HG02588 (cell line): Measurements from ENCODE around the gene HMGN1.

ENCODE experiments used
- ATAC-seq: cut with Tn5 transposase; IDR thresholded peaks from one replicate; pipeline ENCODE4 v1.9.1; 2021; ENCODE audit warnings: mild to moderate bottlenecking, moderate library complexity; ENCODE audit not compliant: unreplicated experiment

HMGN1 gene

GRCh38 chr21:39334611-39335010 lies 14.3 kb downstream of the HMGN1 start:
- no peak for ATAC-seq

DNA sequence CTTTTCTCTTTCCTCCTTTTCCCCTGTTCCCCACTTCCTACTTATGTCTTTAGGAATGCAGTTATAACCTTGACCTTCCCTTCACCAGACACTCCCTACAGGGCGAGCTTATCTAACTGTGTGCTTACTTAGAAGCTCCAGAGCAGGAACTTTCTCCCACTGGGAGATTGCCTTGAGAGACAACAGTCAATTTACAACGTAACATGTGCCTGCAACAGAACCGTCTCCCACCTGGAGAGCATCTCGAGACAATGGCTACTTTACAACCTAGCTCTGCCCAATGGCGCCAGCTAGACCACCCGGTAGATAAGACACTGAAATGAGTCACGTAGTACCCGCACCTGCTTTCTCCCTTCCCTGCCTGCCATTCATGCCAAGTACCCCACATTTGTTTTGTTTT lies 16.7 kb downstream of the HMGN1 start:
- ATAC-seq: no peak

DNA sequence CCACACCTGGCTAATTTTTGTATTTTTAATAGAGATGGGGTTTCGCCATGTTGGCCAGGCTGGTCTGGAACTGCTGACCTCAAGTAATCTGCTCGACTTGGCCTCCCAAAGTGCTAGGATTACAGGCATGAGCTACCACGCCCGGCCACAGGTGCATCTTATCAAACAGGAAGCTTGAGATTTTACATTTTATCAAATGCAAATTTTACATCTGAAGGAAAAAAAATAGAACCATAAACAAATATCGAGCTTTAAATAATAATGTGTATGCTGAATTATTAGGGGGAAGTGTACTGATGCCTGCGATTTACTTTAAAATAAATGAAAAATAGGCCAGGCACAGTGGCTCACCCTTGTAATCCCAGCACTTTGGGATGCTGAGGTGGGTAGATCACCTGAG lies 18.9 kb downstream of the HMGN1 start:
- ATAC-seq: no peak

GRCh38 chr21:39327727-39328126 lies 21.2 kb downstream of the HMGN1 start:
- ATAC-seq: no peak

- ATAC-seq: no peak
Measured at GRCh38 chr21:39326607-39327307, 22.1 kb downstream of the HMGN1 start.

DNA sequence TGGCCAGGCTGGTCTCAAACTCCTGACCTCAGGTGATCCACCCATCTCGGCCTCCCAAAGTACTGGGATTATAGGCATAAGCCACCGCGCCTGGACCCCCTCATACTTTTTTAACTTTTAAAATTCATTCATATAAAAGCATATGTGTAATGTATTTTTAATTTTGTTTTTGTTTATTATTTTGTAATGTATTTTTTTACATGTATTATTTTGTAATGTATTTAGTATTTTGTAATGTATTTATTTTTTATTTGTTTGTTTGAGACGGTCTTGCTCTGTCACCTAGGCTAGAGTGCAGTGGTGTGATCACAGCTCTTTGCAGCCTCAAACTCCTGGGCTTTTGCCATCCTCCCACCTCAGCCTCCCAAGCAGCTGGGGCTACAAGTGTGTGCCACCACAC lies 23.4 kb downstream of the HMGN1 start:
- no peak for ATAC-seq

DNA sequence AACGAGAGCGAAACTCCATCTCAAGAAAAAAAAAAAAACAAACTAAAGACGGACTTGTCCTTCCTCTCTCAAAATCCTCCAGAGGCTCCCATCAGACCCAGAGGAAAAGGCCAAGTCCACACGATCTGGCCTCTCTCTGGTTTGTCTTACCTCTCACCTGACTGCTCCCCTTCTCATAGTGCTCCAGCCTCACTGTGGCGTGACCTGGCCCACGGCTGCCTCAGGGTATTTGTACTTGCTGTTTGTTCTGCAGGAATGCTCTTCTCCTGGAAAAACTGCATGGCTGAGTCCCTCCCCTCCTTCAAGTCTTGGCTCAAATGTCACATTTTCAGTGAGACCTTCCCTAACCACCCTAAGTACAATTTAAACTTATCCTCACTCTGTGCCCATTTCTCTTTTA lies 27.5 kb downstream of the HMGN1 start:
- ATAC-seq: no peak

DNA sequence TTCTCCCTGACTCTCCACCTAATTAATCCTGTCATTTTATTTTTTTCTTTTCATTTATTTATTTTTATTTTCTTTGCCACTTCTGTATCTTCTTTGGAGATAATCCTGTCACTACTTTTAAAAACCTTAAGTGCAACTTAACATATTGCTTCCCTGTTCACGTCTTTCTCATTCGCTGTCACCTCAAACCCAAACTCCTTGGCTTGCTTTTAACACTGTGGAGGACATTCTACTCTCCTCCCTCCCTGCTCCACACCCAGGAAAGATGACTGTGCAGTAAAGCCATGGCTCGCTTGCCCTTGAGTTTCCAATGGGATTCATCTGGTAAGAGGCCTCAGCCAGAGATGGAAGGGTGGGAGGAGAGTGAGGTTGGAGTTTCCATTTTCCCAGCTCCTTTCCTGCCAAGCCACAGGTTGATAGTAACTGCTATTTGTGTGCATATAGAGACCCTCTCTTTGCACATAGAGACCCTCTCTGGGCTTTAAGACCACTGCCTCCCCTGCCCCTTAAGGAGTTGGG lies 29.0 kb downstream of the HMGN1 start:
- no peak for ATAC-seq

GRCh38 chr21:39319251-39319756 lies 29.6 kb downstream of the HMGN1 start:
- no peak for ATAC-seq

- ATAC-seq: no peak
Measured at GRCh38 chr21:39318091-39318959, 30.6 kb downstream of the HMGN1 start.

DNA sequence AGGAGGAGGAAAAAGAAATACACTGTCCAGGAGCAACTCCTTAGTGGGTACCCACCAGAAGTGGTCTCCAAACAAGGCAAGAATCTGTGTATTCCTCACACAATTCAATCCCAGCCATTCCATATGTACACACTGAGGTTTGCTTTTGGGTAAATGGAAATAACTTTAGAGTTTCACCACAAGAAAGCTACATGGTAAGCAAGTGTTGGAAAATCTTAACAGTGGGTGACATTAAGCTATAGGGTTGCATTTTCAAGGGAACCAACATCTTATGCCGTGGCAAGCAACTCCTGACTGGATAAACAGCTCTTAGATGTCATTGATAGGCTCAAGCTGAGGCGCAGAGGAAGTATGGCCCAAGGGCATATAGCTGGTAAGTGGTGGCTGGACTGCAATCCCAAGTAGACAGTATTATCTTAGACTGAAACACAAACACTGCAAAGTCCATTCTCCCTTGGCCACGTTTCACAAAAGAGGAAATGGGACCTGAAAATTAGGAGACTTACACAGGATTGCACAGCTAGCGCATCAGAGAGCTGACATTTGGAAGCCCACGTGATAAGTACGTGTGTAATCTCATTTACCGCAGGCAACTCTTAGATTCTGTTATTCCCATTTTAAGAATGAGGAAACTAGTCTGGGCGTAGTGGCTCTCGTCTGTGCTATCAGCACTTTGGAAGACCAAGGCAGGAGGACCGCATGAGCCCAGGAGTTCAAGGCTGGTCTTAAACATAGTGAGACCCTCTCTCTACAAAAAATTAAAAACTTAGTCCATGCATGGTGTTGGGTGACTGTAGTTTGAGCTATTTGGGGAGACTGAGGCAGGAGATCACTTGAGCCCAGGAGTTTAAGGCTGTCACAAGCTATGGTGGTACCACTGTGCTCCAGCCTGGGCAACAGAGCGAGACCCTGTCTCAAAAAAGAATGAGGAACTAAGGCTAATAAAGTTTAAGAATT lies 31.5 kb downstream of the HMGN1 start:
- no peak for ATAC-seq

- no peak for ATAC-seq
Measured at GRCh38 chr21:39316729-39317128, 32.2 kb downstream of the HMGN1 start.

DNA sequence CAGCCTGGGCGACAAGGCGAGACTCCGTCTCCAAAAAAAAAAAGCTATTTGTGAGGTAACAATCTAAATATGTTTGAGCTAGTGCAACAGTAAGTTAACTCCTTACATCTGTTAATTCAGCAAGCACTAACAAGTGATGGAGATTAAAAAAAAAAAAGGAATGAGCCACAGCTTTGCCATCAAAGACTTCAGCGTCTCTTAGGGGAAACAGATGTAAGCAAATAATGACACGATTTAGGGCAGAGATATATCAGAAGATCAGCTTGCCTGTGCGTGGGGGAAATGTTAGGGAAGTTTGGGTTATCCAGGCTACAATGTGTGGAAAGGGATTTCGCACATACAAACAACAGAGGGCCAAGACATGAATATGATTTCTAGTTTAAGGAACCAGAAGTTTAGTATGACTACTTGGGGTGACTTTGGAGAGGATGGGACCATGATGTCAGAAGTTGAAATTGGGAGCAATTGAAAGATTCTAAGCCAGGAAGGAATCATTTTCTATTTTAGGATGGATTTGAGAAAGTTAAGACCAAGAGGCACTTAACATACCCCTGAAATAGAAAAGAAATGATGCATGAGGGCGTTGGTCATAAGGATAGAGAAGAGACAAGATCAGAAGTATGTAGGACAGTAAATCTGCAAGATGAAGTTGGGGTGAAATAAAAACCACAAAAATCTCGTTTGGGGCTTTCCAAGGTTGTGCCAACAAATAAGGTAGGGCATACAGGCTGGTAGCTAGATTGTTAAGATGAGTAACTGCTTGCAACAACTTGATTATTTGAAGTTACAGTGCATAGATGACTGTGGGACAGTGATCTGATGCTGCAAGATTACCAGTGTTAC lies 33.1 kb downstream of the HMGN1 start:
- no peak for ATAC-seq

- peak; percentile 4 for ATAC-seq
Measured at GRCh38 chr21:39314143-39315027, 34.5 kb downstream of the HMGN1 start.

GRCh38 chr21:39313571-39314142 lies 35.2 kb downstream of the HMGN1 start, which contains the start of gene BRWD1:
Gene BRWD1 (minus strand): TSS chr21:39313632. CDS start chr21:39313491, 141 bp downstream.
- peak; percentile 46 for ATAC-seq

DNA sequence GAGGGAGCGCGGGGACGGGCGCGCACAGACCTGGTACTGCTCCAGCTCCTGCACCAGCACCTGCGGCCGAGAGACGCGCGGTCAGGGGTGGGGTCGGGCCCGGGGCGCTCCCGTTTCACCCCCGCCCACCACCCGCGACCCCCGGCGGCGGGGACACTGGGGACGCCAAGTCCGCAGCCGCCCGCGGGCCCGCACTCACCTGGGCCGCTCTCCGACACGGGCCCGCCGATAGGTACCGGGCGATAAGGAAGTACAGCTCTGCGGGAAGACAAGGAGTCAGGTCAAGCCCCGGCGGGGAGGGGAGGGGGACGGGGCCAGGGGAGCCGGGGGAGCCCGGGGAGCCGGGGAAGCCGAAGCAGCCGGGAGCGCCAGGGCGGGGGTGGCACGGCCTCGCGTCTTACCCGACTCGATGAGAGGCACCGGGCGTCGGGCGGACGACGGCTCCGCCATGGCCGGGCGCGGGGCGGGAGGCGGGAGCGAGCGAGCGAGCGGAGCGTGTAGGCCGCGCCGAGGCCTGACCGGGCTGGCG lies 35.8 kb downstream of the HMGN1 start:
- peak; percentile 7 for ATAC-seq

GRCh38 chr21:39312112-39313041 lies 36.5 kb downstream of the HMGN1 start:
- peak; percentile 77 for ATAC-seq
